Peyer's patch (tissue), 4 donors: Measurements from ENCODE around the gene RFTN2. TPM values are rescaled to one million over a fixed set of nuclear protein-coding genes. Genes with fewer than 3 reads are reported as not detected.
A peak's percentile ranks its signal among the peaks of the same experiment; 100 is the strongest.

Experiments used
- DNase-seq, 3 donors: peaks; one replicate each; pipeline ENCODE4 v3.0.0-alpha.2; 2017 to 2019
- H3K27ac ChIP-seq, 4 donors: fragments of 200-600 bp; sonication (generic); one replicate each; pipeline ENCODE4 v1.5.1; 2016 to 2019
- H3K27me3 ChIP-seq, 2 donors: fragments of 200-600 bp; sonication (generic); one replicate each; pipeline ENCODE4 v1.5.1; 2019
- H3K36me3 ChIP-seq, 3 donors: fragments of 200-600 bp; sonication (generic); one replicate each; pipeline ENCODE4 v1.5.1; 2016 to 2019
- H3K4me1 ChIP-seq, 4 donors: fragments of 200-600 bp; sonication (generic); one replicate each; pipeline ENCODE4 v1.5.1; 2016 to 2019
- H3K4me3 ChIP-seq, 4 donors: fragments of 200-600 bp; sonication (generic); 1 replicate in 3 of 4; 2 replicates in 1 of 4; pipeline ENCODE4 v1.5.1; 2016 to 2019; ENCODE audit warnings: mild to moderate bottlenecking in 1 of 4
- H3K9me3 ChIP-seq, 4 donors: fragments of 200-600 bp; sonication (generic); one replicate each; pipeline ENCODE4 v1.5.1; 2016 to 2019; ENCODE audit warnings: mild to moderate bottlenecking in 1 of 4
- CTCF ChIP-seq, 6 experiments: fragments of 450-650 bp in 4 of 6; fragments of 200-600 bp in 2 of 6; sonication (generic) in 1 of 6; IDR thresholded peaks; one replicate each; pipeline ENCODE4 v1.5.1; 2017 to 2019; ENCODE audit warnings: antibody characterized with exemption in 6 of 6, mild to moderate bottlenecking in 3 of 6, moderate library complexity in 1 of 6
- POLR2A ChIP-seq, 2 donors: fragments of 450-650 bp; IDR thresholded peaks; one replicate each; pipeline ENCODE4 v1.5.1; 2017; ENCODE audit warnings: antibody characterized with exemption in 2 of 2, mild to moderate bottlenecking in 2 of 2, moderate library complexity in 2 of 2
- total RNA-seq, 4 donors: library from RNA; depleted of rRNA; stranded (reverse); fragments of >200 nt; gene quantifications; one replicate each; pipeline ENCODE4 v1.1.0, GENCODE V29; 2016

Gene RFTN2
- total RNA-seq, 4 donors from 2014 or later = 0.47 to 9.9 (median 1.2) TPM

GRCh38 chr2:197708331-197708730 lies 32.9 kb upstream of the RFTN2 start:
- DNase-seq = no peak
- Histone ChIP-seq H3K9me3 (no peaks in the 10 kb centered on the region), H3K27me3 (no peaks in the 10 kb centered on the region), H3K36me3 (peaks cover 0 to 5% (median 0%) of the 10 kb centered on the region in 3 donors), H3K27ac (no peak overlapping the region), H3K4me1 (peaks cover 0 to 30% (median 9%) of the 10 kb centered on the region in 4 donors), H3K4me3 (no peak overlapping the region)
- no peak for TF ChIP-seq CTCF (IDR thresholded peaks at IDR 0.05)
- TF ChIP-seq POLR2A (IDR thresholded peaks at IDR 0.05) = no peak

GRCh38 chr2:197707316-197708213 lies 32.2 kb upstream of the RFTN2 start:
- no peak for DNase-seq
- Histone ChIP-seq H3K4me3 (peak overlapping the region in 3 of 4 donors; percentile 79 to 83 (median 81)), H3K36me3 (peaks cover 0 to 5% (median 0%) of the 10 kb centered on the region in 3 donors), H3K9me3 (no peaks in the 10 kb centered on the region), H3K27ac (no peak overlapping the region), H3K27me3 (no peaks in the 10 kb centered on the region), H3K4me1 (peaks cover 0 to 30% (median 9%) of the 10 kb centered on the region in 4 donors)
- peak; percentile 68 to 86 (median 74) for TF ChIP-seq CTCF (IDR thresholded peaks at IDR 0.05)
- no peak for TF ChIP-seq POLR2A (IDR thresholded peaks at IDR 0.05)

GRCh38 chr2:197706839-197707207 lies 31.4 kb upstream of the RFTN2 start:
- Histone ChIP-seq H3K27ac (no peak overlapping the region), H3K9me3 (no peaks in the 10 kb centered on the region), H3K27me3 (no peaks in the 10 kb centered on the region), H3K4me3 (peak overlapping the region; percentile 53 to 83 (median 80)), H3K36me3 (peaks cover 0 to 5% (median 0%) of the 10 kb centered on the region in 3 donors), H3K4me1 (peaks cover 0 to 30% (median 9%) of the 10 kb centered on the region in 4 donors)
- TF ChIP-seq POLR2A (IDR thresholded peaks at IDR 0.05) = no peak
- TF ChIP-seq CTCF (IDR thresholded peaks at IDR 0.05) = no peak
- DNase-seq = no peak

GRCh38 chr2:197705912-197706838 lies 30.8 kb upstream of the RFTN2 start:
- H3K27me3 ChIP-seq = no peaks in the 10 kb centered on the region
- no peaks in the 10 kb centered on the region for H3K9me3 ChIP-seq
- peak overlapping the region; percentile 37 to 83 (median 76) for H3K27ac ChIP-seq
- no peaks in the 10 kb centered on the region for H3K36me3 ChIP-seq
- TF ChIP-seq POLR2A (IDR thresholded peaks at IDR 0.05) (no peak), CTCF (IDR thresholded peaks at IDR 0.05) (no peak)
- DNase-seq = peak; percentile 46 to 62 (median 49)
- H3K4me1 ChIP-seq = peaks cover 0 to 30% (median 9%) of the 10 kb centered on the region in 4 donors
- peak overlapping the region; percentile 53 to 83 (median 80) for H3K4me3 ChIP-seq

GRCh38 chr2:197705121-197705911 lies 29.9 kb upstream of the RFTN2 start, which contains the start of gene MARS2:
Gene MARS2, plus strand, starts transcription at chr2:197705369. Its CDS starts 37 bp downstream, at chr2:197705406.
- TF ChIP-seq POLR2A (IDR thresholded peaks at IDR 0.05) (peak; percentile 41 to 52), CTCF (IDR thresholded peaks at IDR 0.05) (no peak)
- DNase-seq = peak; percentile 86 to 97 (median 97)
- no peaks in the 10 kb centered on the region for H3K36me3 ChIP-seq
- H3K27ac ChIP-seq = peak within 1 kb of the TSS; percentile 71 to 83 (median 79)
- no peaks in the 10 kb centered on the region for H3K9me3 ChIP-seq
- H3K27me3 ChIP-seq = no peaks in the 10 kb centered on the region
- peaks cover 0 to 30% (median 9%) of the 10 kb centered on the region in 4 donors for H3K4me1 ChIP-seq
- peak within 1 kb of the TSS; percentile 53 to 83 (median 80) for H3K4me3 ChIP-seq
